GM18858 (cell line): Measurements from ENCODE around the gene MARS1.
"Not testable (repeated sequence)": the region's sequence is repeated elsewhere in the genome, so short reads cannot be mapped to it uniquely, and the experiment has no call there.

ENCODE experiments used
- ATAC-seq: cut with Tn5 transposase; IDR thresholded peaks from one replicate; pipeline ENCODE4 v1.9.1; 2021; ENCODE audit not compliant: unreplicated experiment

Gene MARS1

GRCh38 chr12:57547288-57548012 is 59.6 kb downstream of the MARS1 start:
- no peak for ATAC-seq

- ATAC-seq = no peak
Measured at GRCh38 chr12:57548013-57548315, 60.1 kb downstream of the MARS1 start.

- no peak for ATAC-seq
Measured at GRCh38 chr12:57548488-57548887, 60.6 kb downstream of the MARS1 start.

- ATAC-seq = no peak
Measured at GRCh38 chr12:57549203-57549908, 61.5 kb downstream of the MARS1 start.

- no peak for ATAC-seq
Measured at GRCh38 chr12:57549909-57550640, 62.2 kb downstream of the MARS1 start, which contains the start of gene KIF5A. TSS of gene KIF5A (plus strand) at chr12:57550044. CDS start at chr12:57550272, 228 bp downstream.

GRCh38 chr12:57550641-57551549 is 63.0 kb downstream of the MARS1 start:
- ATAC-seq = no peak

GRCh38 chr12:57551637-57552305 is 63.9 kb downstream of the MARS1 start:
- no peak for ATAC-seq

- ATAC-seq = no peak
Measured at GRCh38 chr12:57552306-57552651, 64.4 kb downstream of the MARS1 start.

- no peak for ATAC-seq
Measured at GRCh38 chr12:57552835-57553313, 65.0 kb downstream of the MARS1 start.

GRCh38 chr12:57553343-57554202 is 65.7 kb downstream of the MARS1 start:
- ATAC-seq = no peak

GRCh38 chr12:57554453-57554852 is 66.6 kb downstream of the MARS1 start:
- ATAC-seq = no peak

GRCh38 chr12:57554897-57555296 is 67.0 kb downstream of the MARS1 start:
- ATAC-seq = no peak

- no peak for ATAC-seq
Measured at GRCh38 chr12:57558864-57559263, 71.0 kb downstream of the MARS1 start.

GRCh38 chr12:57560516-57560915 is 72.6 kb downstream of the MARS1 start:
- ATAC-seq = no peak

- not testable (repeated sequence) for ATAC-seq
Measured at GRCh38 chr12:57561117-57561516, 73.2 kb downstream of the MARS1 start.

- ATAC-seq = no peak
Measured at GRCh38 chr12:57563358-57563757, 75.5 kb downstream of the MARS1 start.

GRCh38 chr12:57564178-57564740 is 76.4 kb downstream of the MARS1 start:
- ATAC-seq = no peak
